Glutamatergic neuron (in vitro differentiated cells): ENCODE results near the gene ULK4. TPM values are rescaled to one million over a fixed set of nuclear protein-coding genes. Genes with fewer than 3 reads are reported as not detected.

Source experiments
- DNase-seq: peaks from one replicate; pipeline ENCODE4 v3.0.0; 2022
- H3K27ac Mint-ChIP-seq: one replicate; pipeline ENCODE4 v1.8.0; 2020; ENCODE audit warnings: mild to moderate bottlenecking, mixed read lengths, inconsistent platforms; ENCODE audit not compliant: unreplicated experiment
- H3K27me3 Mint-ChIP-seq: one replicate; pipeline ENCODE4 v1.8.0; 2020; ENCODE audit warnings: mild to moderate bottlenecking, moderate library complexity, mixed read lengths, inconsistent platforms; ENCODE audit not compliant: unreplicated experiment
- H3K36me3 Mint-ChIP-seq: one replicate; pipeline ENCODE4 v1.8.0; 2020; ENCODE audit warnings: mild to moderate bottlenecking, mixed read lengths, inconsistent platforms; ENCODE audit not compliant: unreplicated experiment
- H3K4me1 Mint-ChIP-seq: one replicate; pipeline ENCODE4 v1.8.0; 2020; ENCODE audit warnings: mild to moderate bottlenecking, low read depth, mixed read lengths, inconsistent platforms; ENCODE audit not compliant: unreplicated experiment
- H3K4me3 Mint-ChIP-seq: one replicate; pipeline ENCODE4 v1.8.0; 2020; ENCODE audit warnings: mild to moderate bottlenecking, mixed read lengths, inconsistent platforms; ENCODE audit not compliant: unreplicated experiment
- H3K9me3 Mint-ChIP-seq: one replicate; pipeline ENCODE4 v1.8.0; 2020; ENCODE audit warnings: mild to moderate bottlenecking, moderate library complexity, mixed read lengths, inconsistent platforms; ENCODE audit not compliant: unreplicated experiment
- total RNA-seq: library from RNA; stranded (reverse); fragmentation: NEBNext Ultra II Directional; extraction: Animal tissue kit (Norgen Biotek cat#: 25700); gene quantifications from one replicate; pipeline ENCODE4 v1.2.1, GENCODE V29; 2021; ENCODE audit not compliant: unreplicated experiment
- TF ChIP-seq, protein P1 (sequence below): fragments of 200-600 bp; sonication (generic); IDR thresholded peaks from one replicate; pipeline ENCODE4 v1.5.0; 2021; ENCODE audit not compliant: partially characterized antibody, unreplicated experiment

The ULK4 gene
- total RNA-seq, 1 donor from 2014 or later = 9.7 TPM

- TF ChIP-seq, protein P1, sequence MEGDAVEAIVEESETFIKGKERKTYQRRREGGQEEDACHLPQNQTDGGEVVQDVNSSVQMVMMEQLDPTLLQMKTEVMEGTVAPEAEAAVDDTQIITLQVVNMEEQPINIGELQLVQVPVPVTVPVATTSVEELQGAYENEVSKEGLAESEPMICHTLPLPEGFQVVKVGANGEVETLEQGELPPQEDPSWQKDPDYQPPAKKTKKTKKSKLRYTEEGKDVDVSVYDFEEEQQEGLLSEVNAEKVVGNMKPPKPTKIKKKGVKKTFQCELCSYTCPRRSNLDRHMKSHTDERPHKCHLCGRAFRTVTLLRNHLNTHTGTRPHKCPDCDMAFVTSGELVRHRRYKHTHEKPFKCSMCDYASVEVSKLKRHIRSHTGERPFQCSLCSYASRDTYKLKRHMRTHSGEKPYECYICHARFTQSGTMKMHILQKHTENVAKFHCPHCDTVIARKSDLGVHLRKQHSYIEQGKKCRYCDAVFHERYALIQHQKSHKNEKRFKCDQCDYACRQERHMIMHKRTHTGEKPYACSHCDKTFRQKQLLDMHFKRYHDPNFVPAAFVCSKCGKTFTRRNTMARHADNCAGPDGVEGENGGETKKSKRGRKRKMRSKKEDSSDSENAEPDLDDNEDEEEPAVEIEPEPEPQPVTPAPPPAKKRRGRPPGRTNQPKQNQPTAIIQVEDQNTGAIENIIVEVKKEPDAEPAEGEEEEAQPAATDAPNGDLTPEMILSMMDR = no peak
- H3K4me3 Mint-ChIP-seq = no peak overlapping the region
- H3K27me3 Mint-ChIP-seq = no peaks in the 10 kb centered on the region
- H3K27ac Mint-ChIP-seq = no peak overlapping the region
- H3K4me1 Mint-ChIP-seq = no peaks in the 10 kb centered on the region
- DNase-seq = no peak
- H3K36me3 Mint-ChIP-seq = no peaks in the 10 kb centered on the region
- no peaks in the 10 kb centered on the region for H3K9me3 Mint-ChIP-seq
These were observed 323.5 kb downstream of the ULK4 start for GRCh38 chr3:41638381-41638780.

- Mint-ChIP-seq H3K36me3 (no peaks in the 10 kb centered on the region), H3K27ac (no peak overlapping the region), H3K9me3 (no peaks in the 10 kb centered on the region), H3K27me3 (no peaks in the 10 kb centered on the region), H3K4me1 (no peaks in the 10 kb centered on the region), H3K4me3 (no peak overlapping the region)
- TF ChIP-seq, protein P1 = no peak
- no peak for DNase-seq
These were observed 329.2 kb downstream of the ULK4 start for GRCh38 chr3:41632700-41633099.

- no peaks in the 10 kb centered on the region for H3K9me3 Mint-ChIP-seq
- TF ChIP-seq, protein P1 = no peak
- H3K36me3 Mint-ChIP-seq = no peaks in the 10 kb centered on the region
- H3K4me1 Mint-ChIP-seq = no peaks in the 10 kb centered on the region
- no peak for DNase-seq
- H3K27me3 Mint-ChIP-seq = no peaks in the 10 kb centered on the region
- no peak overlapping the region for H3K4me3 Mint-ChIP-seq
- H3K27ac Mint-ChIP-seq = no peak overlapping the region
These were observed 331.2 kb downstream of the ULK4 start for GRCh38 chr3:41630708-41631107.

- H3K27me3 Mint-ChIP-seq = no peaks in the 10 kb centered on the region
- no peaks in the 10 kb centered on the region for H3K36me3 Mint-ChIP-seq
- TF ChIP-seq, protein P1 = no peak
- H3K9me3 Mint-ChIP-seq = no peaks in the 10 kb centered on the region
- no peak overlapping the region for H3K4me3 Mint-ChIP-seq
- no peak for DNase-seq
- H3K27ac Mint-ChIP-seq = no peak overlapping the region
- H3K4me1 Mint-ChIP-seq = no peaks in the 10 kb centered on the region
These were observed 331.9 kb downstream of the ULK4 start for GRCh38 chr3:41629986-41630385.

DNA sequence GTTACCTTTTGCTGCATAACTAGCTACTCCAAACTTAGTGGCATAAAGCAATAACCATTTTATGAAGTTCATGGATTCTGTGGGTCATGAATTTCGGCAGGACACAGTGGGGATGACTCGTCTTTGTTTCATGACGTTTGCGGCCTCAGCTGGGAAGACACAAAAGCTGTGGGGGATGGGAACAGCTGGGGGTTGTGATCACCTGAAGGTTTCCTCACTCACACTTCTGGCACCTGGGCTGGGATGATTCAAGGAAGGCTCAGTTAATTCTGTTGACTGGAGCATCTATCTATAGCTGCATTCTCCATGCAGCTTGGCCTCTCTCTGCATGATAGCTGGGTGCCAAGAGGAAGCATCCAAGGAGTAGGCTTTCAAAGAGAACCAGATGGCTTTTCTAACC, 332.8 kb downstream of the ULK4 start:
- no peaks in the 10 kb centered on the region for H3K9me3 Mint-ChIP-seq
- no peaks in the 10 kb centered on the region for H3K4me1 Mint-ChIP-seq
- TF ChIP-seq, protein P1 = no peak
- no peak overlapping the region for H3K27ac Mint-ChIP-seq
- H3K4me3 Mint-ChIP-seq = no peak overlapping the region
- no peaks in the 10 kb centered on the region for H3K27me3 Mint-ChIP-seq
- H3K36me3 Mint-ChIP-seq = no peaks in the 10 kb centered on the region
- DNase-seq = no peak
